Measurements from ENCODE around the gene RARG. TPM values are rescaled to one million over a fixed set of nuclear protein-coding genes. Genes with fewer than 3 reads are reported as not detected.
A peak's percentile ranks its signal among the peaks of the same experiment; 100 is the strongest.

The RARG gene
- total RNA-seq, 1 donor from 2014 or later = 7.9 TPM

DNA sequence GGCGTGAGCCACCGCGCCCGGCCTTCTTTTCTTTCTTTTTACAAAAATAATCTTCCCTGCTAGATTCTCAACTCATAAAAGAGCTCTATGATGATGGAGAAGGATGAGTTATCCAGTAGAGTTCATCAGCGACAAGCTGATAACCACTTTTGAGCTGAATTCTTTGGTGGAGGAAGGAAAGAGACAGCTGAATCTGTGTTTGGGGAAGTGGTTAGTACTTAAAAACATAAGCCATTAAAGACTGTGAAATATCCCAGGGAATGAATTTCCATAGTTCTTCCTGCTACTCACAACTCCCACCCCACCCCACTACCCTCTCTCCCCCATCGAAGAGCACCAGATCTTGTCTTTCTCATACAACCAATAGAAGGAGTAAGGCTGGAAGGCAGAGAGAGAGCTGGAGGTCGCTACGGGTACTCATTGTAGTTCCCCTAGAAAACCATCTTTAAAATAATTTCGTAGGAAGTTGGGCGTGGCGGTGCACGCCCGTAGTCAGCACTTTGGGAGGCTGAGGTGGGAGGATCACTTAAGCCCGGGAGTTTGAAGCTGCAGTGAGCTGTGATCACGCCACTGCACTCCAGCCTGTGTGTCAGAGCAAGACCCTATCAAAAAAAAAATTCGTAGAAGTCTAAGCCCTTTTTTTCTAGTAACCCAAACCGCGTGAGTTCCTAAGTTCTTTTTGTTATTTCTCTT lies 35.4 kb upstream of the RARG start:
- Mint-ChIP-seq H3K4me1 (ENCODE audit: unreplicated experiment) (peaks cover 19% of the 10 kb centered on the region), H3K4me3 (ENCODE audit: unreplicated experiment) (peak overlapping the region; percentile 98), H3K36me3 (ENCODE audit: low read depth, unreplicated experiment) (peaks cover 13% of the 10 kb centered on the region), H3K27ac (ENCODE audit: unreplicated experiment) (no peak overlapping the region), H3K27me3 (ENCODE audit: unreplicated experiment) (peaks cover 5% of the 10 kb centered on the region), H3K9me3 (ENCODE audit: unreplicated experiment) (no peaks in the 10 kb centered on the region)
- DNase-seq (ENCODE audit: low spot score) = no peak
- TF ChIP-seq, protein P1, sequence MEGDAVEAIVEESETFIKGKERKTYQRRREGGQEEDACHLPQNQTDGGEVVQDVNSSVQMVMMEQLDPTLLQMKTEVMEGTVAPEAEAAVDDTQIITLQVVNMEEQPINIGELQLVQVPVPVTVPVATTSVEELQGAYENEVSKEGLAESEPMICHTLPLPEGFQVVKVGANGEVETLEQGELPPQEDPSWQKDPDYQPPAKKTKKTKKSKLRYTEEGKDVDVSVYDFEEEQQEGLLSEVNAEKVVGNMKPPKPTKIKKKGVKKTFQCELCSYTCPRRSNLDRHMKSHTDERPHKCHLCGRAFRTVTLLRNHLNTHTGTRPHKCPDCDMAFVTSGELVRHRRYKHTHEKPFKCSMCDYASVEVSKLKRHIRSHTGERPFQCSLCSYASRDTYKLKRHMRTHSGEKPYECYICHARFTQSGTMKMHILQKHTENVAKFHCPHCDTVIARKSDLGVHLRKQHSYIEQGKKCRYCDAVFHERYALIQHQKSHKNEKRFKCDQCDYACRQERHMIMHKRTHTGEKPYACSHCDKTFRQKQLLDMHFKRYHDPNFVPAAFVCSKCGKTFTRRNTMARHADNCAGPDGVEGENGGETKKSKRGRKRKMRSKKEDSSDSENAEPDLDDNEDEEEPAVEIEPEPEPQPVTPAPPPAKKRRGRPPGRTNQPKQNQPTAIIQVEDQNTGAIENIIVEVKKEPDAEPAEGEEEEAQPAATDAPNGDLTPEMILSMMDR (IDR thresholded peaks at IDR 0.05; ENCODE audit: unreplicated experiment) = no peak

DNA sequence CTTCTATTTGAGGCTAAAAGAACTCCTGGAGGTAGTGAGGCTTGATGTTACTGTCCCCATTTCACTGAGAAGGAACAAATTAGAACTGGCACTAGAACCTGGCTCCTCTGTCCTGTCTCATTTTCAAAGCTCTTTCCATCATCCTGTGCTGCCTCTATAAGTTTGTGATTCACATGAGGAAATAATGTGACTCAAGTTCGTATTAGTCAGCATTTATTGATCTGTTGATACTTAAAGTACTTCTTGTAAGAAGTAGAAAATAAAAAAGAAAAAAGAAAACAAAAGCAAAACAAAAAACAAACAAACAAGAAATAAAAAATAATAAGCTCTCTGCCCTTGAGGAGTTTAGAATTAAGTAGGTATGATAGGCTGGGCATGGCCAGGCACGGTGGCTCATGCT lies 33.8 kb upstream of the RARG start:
- Mint-ChIP-seq H3K36me3 (ENCODE audit: low read depth, unreplicated experiment) (peaks cover 8% of the 10 kb centered on the region), H3K27ac (ENCODE audit: unreplicated experiment) (no peak overlapping the region), H3K9me3 (ENCODE audit: unreplicated experiment) (no peaks in the 10 kb centered on the region), H3K4me3 (ENCODE audit: unreplicated experiment) (no peak overlapping the region), H3K27me3 (ENCODE audit: unreplicated experiment) (peaks cover 3% of the 10 kb centered on the region), H3K4me1 (ENCODE audit: unreplicated experiment) (peaks cover 19% of the 10 kb centered on the region)
- DNase-seq (ENCODE audit: low spot score) = no peak
- TF ChIP-seq, protein P1 (IDR thresholded peaks at IDR 0.05; ENCODE audit: unreplicated experiment) = no peak

DNA sequence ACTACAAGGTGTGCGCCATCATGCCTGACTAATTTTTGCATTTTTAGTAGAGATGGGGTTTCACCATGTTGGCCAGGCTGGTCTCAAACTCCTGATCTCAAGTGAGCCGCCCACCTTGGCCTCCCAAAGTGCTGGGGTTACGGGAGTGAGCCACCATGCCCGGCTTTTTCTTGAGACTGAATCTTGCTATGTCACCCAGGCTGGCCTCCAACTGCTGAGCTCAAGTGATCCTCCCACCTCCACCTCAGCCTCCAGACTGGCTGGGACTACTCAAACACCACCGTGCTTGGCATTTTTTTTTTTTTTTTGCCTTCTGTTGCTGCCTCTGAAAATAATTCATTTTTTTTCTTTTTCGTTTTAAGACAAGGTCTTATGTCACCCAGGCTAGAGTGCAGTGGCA lies 27.9 kb upstream of the RARG start:
- DNase-seq (ENCODE audit: low spot score) = no peak
- Mint-ChIP-seq H3K27ac (ENCODE audit: unreplicated experiment) (no peak overlapping the region), H3K4me1 (ENCODE audit: unreplicated experiment) (peaks cover 9% of the 10 kb centered on the region), H3K36me3 (ENCODE audit: low read depth, unreplicated experiment) (no peaks in the 10 kb centered on the region), H3K9me3 (ENCODE audit: unreplicated experiment) (no peaks in the 10 kb centered on the region), H3K27me3 (ENCODE audit: unreplicated experiment) (no peaks in the 10 kb centered on the region), H3K4me3 (ENCODE audit: unreplicated experiment) (no peak overlapping the region)
- TF ChIP-seq, protein P1 (IDR thresholded peaks at IDR 0.05; ENCODE audit: unreplicated experiment) = no peak

DNA sequence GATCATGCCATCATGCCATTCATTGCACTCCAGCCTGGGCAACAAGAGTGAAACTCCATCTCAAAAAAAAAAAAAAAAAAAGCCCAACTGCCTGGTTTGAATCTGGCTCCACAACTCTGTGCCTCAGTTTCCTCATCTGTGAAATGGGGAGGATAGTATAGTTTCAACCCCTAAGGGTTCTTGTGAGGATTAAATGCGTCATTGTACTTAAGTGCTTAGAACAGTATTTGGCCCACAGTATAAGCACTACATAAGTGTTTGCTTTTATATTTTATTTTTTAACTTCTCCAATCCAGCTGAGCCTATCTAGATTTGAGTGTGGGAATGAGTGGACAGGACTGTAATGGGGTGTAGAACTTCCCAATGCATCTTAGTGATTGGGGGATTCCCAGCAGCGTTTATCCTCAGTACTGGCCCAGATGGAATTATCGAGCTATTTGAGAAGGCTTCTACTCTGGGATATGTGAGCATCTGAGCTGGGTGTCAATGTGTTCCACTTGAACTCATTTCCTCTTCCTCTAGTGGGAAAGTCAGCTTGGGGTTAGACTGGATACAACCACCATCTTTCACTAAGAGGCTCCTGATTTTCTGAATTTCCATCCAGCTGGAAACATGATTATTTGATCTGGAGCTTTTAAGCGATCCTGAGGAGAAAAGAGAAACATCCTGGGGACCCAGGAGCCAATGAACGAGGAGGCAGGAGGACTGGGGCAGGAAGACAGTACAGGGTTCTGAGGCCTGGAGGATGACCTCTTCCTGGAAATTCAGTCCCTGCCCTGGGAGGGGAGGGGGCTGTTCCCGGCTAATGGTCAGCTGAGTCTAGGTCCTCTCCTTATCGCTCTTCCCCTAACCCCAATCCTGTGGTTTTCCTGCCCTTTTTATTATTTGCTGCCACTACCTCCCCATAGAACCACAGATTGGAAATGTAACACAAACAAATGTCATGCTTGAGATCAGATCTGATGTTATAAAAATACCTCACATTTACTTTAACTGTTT lies 26.8 kb upstream of the RARG start:
- Mint-ChIP-seq H3K4me1 (ENCODE audit: unreplicated experiment) (peaks cover 9% of the 10 kb centered on the region), H3K27me3 (ENCODE audit: unreplicated experiment) (no peaks in the 10 kb centered on the region), H3K27ac (ENCODE audit: unreplicated experiment) (peak overlapping the region; percentile 87), H3K9me3 (ENCODE audit: unreplicated experiment) (no peaks in the 10 kb centered on the region), H3K4me3 (ENCODE audit: unreplicated experiment) (no peak overlapping the region), H3K36me3 (ENCODE audit: low read depth, unreplicated experiment) (peaks cover under 1% of the 10 kb centered on the region)
- TF ChIP-seq, protein P1 (IDR thresholded peaks at IDR 0.05; ENCODE audit: unreplicated experiment) = no peak
- no peak for DNase-seq (ENCODE audit: low spot score)

Data from endothelial cell (in vitro differentiated cells).